IPS DF 19.7 (cell line): ENCODE data around the gene ATP9B.
"Not testable (repeated sequence)": the region's sequence is repeated elsewhere in the genome, so short reads cannot be mapped to it uniquely, and the experiment has no call there.

Experiments
- DNase-seq: peaks from one replicate; pipeline ENCODE4 v3.0.0-alpha.2; 2013; ENCODE audit warnings: low read depth, low spot score

ATP9B gene

GRCh38 chr18:79326413-79327198 lies 257.4 kb downstream of the ATP9B start:
- no peak for DNase-seq

GRCh38 chr18:79327199-79327721 lies 258.1 kb downstream of the ATP9B start:
- no peak for DNase-seq

- DNase-seq: not testable (repeated sequence)
These were observed 258.7 kb downstream of the ATP9B start for GRCh38 chr18:79327915-79328314.

- DNase-seq: no peak
These were observed 259.7 kb downstream of the ATP9B start for GRCh38 chr18:79328887-79329286.

- DNase-seq: no peak
These were observed 260.6 kb downstream of the ATP9B start for GRCh38 chr18:79329786-79330185.

GRCh38 chr18:79332646-79333045 lies 263.5 kb downstream of the ATP9B start:
- no peak for DNase-seq

- no peak for DNase-seq
These were observed 263.9 kb downstream of the ATP9B start for GRCh38 chr18:79333046-79333445.

GRCh38 chr18:79334496-79335233 lies 265.5 kb downstream of the ATP9B start:
- no peak for DNase-seq

GRCh38 chr18:79335833-79336360 lies 266.7 kb downstream of the ATP9B start:
- DNase-seq: no peak

GRCh38 chr18:79336556-79337142 lies 267.5 kb downstream of the ATP9B start:
- DNase-seq: no peak

- no peak for DNase-seq
These were observed 268.0 kb downstream of the ATP9B start for GRCh38 chr18:79337184-79337583.

- no peak for DNase-seq
These were observed 268.4 kb downstream of the ATP9B start for GRCh38 chr18:79337620-79338019.

GRCh38 chr18:79339094-79339908 lies 270.1 kb downstream of the ATP9B start:
- no peak for DNase-seq

- no peak for DNase-seq
These were observed 274.5 kb downstream of the ATP9B start for GRCh38 chr18:79343567-79344207.

- DNase-seq: no peak
These were observed 275.0 kb downstream of the ATP9B start for GRCh38 chr18:79344208-79344581.

- DNase-seq: no peak
These were observed 276.2 kb downstream of the ATP9B start for GRCh38 chr18:79345366-79345765.

- no peak for DNase-seq
These were observed 276.8 kb downstream of the ATP9B start for GRCh38 chr18:79345981-79346380.

- no peak for DNase-seq
These were observed 278.9 kb downstream of the ATP9B start for GRCh38 chr18:79348066-79348465.

GRCh38 chr18:79352432-79352831 lies 283.2 kb downstream of the ATP9B start:
- no peak for DNase-seq

GRCh38 chr18:79353267-79353666 lies 284.1 kb downstream of the ATP9B start:
- DNase-seq: no peak

GRCh38 chr18:79354350-79354749 lies 285.2 kb downstream of the ATP9B start:
- no peak for DNase-seq
